Central memory CD8-positive, alpha-beta T cell (primary cell): Measurements from ENCODE around the gene AP4B1.
A peak's percentile ranks its signal among the peaks of the same experiment; 100 is the strongest.

Source experiments
- ATAC-seq: fragments of 150-1000 bp; cut with Tn5 transposase; replicated peaks from 2 replicates; pipeline ENCODE4 v1.10.0; 2022; ENCODE audit warnings: mild to moderate bottlenecking, moderate FRiP score, moderate number of reproducible peaks; ENCODE audit not compliant: poor library complexity, severe bottlenecking; ENCODE audit errors: extremely low read depth
- DNase-seq, 2 donors: peaks; one replicate each; pipeline ENCODE4 v3.0.0; 2021; ENCODE audit warnings: low spot score in 2 of 2
- H3K27ac Mint-ChIP-seq: one replicate; pipeline ENCODE4 v1.8.0; 2022; ENCODE audit warnings: low read depth, mild to moderate bottlenecking, moderate library complexity, mixed read lengths
- H3K27me3 Mint-ChIP-seq: one replicate; pipeline ENCODE4 v1.8.0; 2022; ENCODE audit warnings: mixed read lengths
- H3K36me3 Mint-ChIP-seq: one replicate; pipeline ENCODE4 v1.8.0; 2022; ENCODE audit warnings: mild to moderate bottlenecking, moderate library complexity, mixed read lengths; ENCODE audit not compliant: insufficient read depth
- H3K4me1 Mint-ChIP-seq: one replicate; pipeline ENCODE4 v1.8.0; 2022; ENCODE audit warnings: mixed read lengths
- H3K4me3 Mint-ChIP-seq: one replicate; pipeline ENCODE4 v1.8.0; 2022; ENCODE audit warnings: mild to moderate bottlenecking, moderate library complexity, mixed read lengths
- H3K9me3 Mint-ChIP-seq: one replicate; pipeline ENCODE4 v1.8.0; 2022; ENCODE audit warnings: mixed read lengths

AP4B1 gene

DNA sequence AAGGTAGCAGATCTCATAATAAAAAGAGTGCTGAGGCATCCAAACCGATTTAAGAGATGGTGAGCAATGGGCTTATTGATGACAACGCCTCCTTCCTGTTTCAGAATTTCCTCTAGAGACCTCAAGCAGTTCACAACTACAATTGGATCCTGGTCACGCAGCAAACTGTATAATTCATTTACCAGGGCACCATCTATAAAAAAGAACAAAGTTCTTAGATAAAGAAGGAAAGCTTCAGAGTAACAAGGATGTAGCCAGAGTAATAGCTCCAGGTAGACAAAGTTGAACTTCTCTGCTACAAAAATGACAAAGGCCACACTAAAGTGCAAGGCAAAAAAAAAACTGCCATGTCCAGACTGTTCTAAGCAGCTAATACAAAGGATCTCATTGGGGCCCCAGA is 3.4 kb downstream of the AP4B1 start:
- DNase-seq = no peak
- Mint-ChIP-seq H3K4me3 (peak overlapping the region; percentile 35), H3K4me1 (peaks cover 68% of the 10 kb centered on the region)

DNA sequence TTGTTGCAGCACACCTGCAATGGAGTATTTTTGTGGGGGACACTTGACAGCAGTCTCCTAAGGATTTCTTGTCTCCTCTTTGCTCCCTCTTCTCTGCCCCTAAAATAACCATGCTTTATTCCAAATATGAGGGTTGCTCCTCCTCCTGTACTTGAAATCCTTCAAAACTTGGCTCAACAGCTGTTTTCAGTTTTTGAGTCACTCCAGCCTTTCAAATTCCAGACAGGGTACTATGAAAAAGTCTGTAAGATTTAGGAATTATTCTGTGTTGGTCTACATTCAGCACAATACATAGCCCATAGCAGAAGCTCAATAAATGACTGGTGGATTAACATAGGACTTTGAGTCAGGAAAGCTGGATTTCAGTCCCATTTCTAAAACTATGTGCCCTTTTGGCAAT is 5.5 kb downstream of the AP4B1 start:
- H3K27me3 Mint-ChIP-seq = no peaks in the 10 kb centered on the region
- peaks cover 65% of the 10 kb centered on the region for H3K4me1 Mint-ChIP-seq
- peaks cover 51% of the 10 kb centered on the region for H3K36me3 Mint-ChIP-seq
- no peaks in the 10 kb centered on the region for H3K9me3 Mint-ChIP-seq
- ATAC-seq (no peak), DNase-seq (no peak)
- no peak overlapping the region for H3K27ac Mint-ChIP-seq
- no peak overlapping the region for H3K4me3 Mint-ChIP-seq

More for the DNA sequence above, 3.4 kb downstream of the AP4B1 start:
- no peaks in the 10 kb centered on the region for H3K27me3 Mint-ChIP-seq
- peak overlapping the region; percentile 66 for H3K27ac Mint-ChIP-seq
- H3K9me3 Mint-ChIP-seq = no peaks in the 10 kb centered on the region
- peaks cover 41% of the 10 kb centered on the region for H3K36me3 Mint-ChIP-seq
- no peak for ATAC-seq

DNA sequence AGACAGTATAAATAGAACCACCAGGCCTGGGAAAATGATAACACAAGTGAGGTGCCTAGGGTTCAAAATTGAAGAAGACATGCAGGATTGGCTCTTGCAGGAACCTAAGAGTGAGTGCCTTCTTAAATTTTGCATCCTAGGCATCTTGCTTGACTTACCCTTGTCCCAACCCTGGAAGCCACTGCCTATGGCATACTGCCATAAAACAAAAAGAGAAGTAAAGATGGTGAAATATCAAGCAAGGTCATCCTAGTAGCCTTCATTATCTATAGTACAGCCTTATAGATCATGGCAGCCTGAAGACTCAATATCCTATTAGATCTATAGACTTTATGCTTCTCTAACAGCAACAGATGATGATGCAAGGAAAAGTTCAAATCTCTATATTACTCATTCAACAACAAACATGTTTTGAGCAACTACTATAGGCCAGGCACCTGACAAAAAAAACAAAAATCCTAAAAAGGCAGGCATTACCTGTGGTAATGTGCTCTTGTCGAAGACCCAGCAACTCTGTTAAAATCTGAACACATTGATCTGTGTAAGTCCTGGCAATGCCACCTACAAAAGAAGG is 6.3 kb downstream of the AP4B1 start:
- H3K9me3 Mint-ChIP-seq = no peaks in the 10 kb centered on the region
- no peak for ATAC-seq
- no peaks in the 10 kb centered on the region for H3K27me3 Mint-ChIP-seq
- H3K4me1 Mint-ChIP-seq = peaks cover 59% of the 10 kb centered on the region
- H3K27ac Mint-ChIP-seq = no peak overlapping the region
- H3K4me3 Mint-ChIP-seq = no peak overlapping the region
- peaks cover 51% of the 10 kb centered on the region for H3K36me3 Mint-ChIP-seq
- no peak for DNase-seq

DNA sequence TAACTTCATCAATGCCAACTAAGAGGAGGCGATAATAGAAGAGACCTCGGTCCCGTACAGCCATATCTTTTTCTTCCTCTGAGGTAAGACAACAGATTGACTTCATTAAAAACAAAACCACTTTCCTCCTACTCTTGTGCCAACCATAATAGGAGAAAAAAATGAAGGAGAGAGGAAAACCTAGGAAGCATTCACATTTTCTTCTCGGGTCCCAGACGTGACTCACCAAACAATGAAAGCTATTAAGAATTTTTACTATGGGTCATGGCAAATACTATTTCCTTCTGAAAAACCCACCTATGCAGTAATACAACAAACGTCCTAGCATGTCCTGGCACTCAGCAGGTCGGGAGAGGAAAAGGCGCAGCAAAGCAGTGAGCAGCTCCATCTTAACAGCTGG is 8.6 kb downstream of the AP4B1 start:
- DNase-seq = no peak
- peaks cover 35% of the 10 kb centered on the region for H3K4me1 Mint-ChIP-seq
- ATAC-seq = no peak
- H3K4me3 Mint-ChIP-seq = no peak overlapping the region
- H3K27ac Mint-ChIP-seq = no peak overlapping the region
- peaks cover 45% of the 10 kb centered on the region for H3K36me3 Mint-ChIP-seq
- no peaks in the 10 kb centered on the region for H3K9me3 Mint-ChIP-seq
- no peaks in the 10 kb centered on the region for H3K27me3 Mint-ChIP-seq

DNA sequence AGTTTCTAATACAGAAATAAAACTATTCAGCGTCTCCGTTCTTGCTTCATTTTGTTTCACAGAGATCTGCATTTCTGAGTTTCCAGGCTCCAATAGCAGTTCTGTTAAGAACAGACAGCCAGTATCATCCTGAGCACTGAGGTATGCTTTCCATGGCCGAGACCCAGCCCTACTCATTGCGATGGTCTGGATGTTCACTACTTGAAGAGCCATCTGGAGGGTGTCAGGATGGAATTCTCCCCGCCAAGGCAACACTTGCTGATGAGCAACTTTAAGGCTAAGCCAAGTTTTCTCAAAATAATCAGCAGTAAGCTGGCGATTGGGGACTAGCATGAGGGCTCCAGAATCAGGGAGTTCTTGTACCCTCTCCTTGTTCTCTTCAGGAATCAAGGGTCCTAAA is 9.5 kb downstream of the AP4B1 start:
- DNase-seq (no peak), ATAC-seq (no peak)
- peaks cover 44% of the 10 kb centered on the region for H3K36me3 Mint-ChIP-seq
- no peaks in the 10 kb centered on the region for H3K9me3 Mint-ChIP-seq
- no peak overlapping the region for H3K4me3 Mint-ChIP-seq
- peaks cover 29% of the 10 kb centered on the region for H3K4me1 Mint-ChIP-seq
- no peaks in the 10 kb centered on the region for H3K27me3 Mint-ChIP-seq
- H3K27ac Mint-ChIP-seq = no peak overlapping the region

DNA sequence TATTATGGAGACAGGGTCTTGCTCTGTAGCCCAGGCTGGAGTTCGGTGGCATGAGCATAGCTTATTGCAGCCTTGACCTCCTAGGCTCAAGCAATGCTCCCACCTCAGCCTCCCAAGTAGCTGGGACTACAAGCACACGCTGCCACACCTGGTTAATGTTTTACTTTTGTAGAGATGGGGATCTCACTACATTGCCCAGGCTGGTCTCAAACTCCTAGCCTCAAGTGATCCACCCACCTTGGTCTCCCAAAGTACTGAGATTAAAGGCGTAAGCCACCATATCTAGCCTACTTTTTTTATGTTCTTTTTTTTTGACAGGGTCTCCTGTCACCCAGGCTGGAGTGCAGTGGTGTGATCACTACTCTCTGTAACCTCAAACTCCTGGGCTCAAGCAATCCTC is 11.3 kb downstream of the AP4B1 start:
- Mint-ChIP-seq H3K36me3 (peaks cover 30% of the 10 kb centered on the region), H3K27me3 (no peaks in the 10 kb centered on the region), H3K9me3 (no peaks in the 10 kb centered on the region), H3K4me1 (peaks cover 13% of the 10 kb centered on the region), H3K27ac (peak overlapping the region; percentile 9), H3K4me3 (no peak overlapping the region)
- DNase-seq (no peak), ATAC-seq (no peak)

DNA sequence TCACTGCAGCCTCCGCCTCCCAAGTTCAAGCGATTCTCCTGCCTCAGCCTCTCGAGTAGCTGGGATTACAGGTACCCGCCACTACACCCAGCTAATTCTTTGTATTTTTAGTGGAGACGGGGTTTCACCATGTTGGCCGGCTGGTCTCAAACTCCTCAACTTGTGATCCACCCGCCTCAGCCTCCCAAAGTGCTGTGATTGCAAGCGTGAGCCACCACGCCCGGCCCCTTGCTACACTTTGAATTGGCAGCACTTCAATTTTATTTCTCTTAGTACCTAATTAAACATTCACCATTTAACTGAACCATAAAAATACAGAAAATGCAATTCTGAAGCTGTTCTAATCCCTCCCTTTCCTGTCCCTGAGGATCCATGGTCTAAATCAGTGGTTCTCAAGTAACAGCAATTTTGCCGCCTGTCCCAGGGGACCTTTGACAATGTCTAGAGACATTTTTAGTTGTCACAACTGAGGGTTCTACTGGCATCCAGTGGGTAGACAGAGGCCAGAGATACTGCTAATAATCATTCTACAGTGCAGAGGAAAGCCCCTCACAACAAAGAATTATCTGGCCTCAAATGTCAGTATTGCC is 12.9 kb downstream of the AP4B1 start:
- Mint-ChIP-seq H3K4me1 (peaks cover 11% of the 10 kb centered on the region), H3K36me3 (peaks cover 17% of the 10 kb centered on the region), H3K27me3 (no peaks in the 10 kb centered on the region), H3K9me3 (no peaks in the 10 kb centered on the region), H3K4me3 (no peak overlapping the region), H3K27ac (no peak overlapping the region)
- DNase-seq (no peak), ATAC-seq (no peak)

DNA sequence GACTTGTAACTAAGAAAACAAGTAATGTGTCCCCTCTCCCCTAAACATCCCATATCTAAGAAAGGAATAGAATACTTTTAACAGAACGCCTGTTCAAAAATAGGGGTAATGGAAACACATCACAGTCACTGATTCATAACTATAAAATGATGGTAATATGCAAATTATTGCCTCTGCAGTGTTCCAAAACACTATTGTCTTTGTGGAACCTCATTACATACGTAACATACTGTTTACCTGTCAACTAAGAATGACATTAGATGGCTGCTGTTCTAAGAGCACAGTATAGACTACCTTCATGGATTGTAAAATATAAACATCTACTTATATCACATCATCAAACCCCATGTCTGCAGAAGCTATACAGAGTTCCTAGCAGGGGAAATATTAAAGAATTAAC is 13.8 kb downstream of the AP4B1 start:
- ATAC-seq = no peak
- no peak overlapping the region for H3K4me3 Mint-ChIP-seq
- H3K36me3 Mint-ChIP-seq = peaks cover 9% of the 10 kb centered on the region
- no peaks in the 10 kb centered on the region for H3K27me3 Mint-ChIP-seq
- peak overlapping the region; percentile 49 for H3K27ac Mint-ChIP-seq
- DNase-seq = no peak
- H3K4me1 Mint-ChIP-seq = peaks cover 11% of the 10 kb centered on the region
- no peaks in the 10 kb centered on the region for H3K9me3 Mint-ChIP-seq

DNA sequence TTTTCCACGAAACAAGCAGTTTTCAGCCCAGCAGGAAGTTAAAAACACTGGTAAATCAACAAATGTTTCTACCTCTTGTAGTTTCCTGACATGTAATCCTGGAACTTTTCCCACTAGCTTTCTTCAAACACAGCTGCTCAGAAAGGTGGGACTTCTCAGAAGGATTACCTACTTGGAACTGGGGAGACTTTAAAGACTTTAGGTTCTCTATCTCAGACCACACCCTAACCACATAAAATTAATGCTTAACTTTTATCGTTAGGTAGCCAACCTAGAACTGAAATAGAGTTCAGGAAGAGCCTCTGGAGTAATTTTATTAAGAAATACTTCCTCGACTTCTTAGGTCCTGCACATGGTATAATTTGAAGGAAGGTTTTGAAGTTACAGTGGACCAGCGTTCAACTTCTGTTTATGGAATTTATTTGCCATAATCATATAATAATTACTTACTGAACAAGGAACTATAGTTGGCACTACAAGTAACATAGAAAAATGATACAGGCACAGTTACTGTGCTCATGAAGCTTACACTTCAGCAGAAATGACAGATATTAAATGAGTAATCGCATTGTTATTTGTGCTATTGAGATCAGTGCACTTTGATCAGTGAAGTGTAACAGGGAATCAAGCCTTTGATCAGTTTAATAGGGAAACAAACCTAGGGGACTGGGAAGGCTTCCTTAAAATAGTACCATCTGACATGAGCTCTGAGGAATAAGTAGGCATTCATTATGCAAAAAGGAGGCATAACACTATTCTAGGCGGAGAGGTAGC is 17.0 kb downstream of the AP4B1 start, which contains the start of gene BCL2L15:
TSS of gene BCL2L15 (minus strand) at position 180 of the 774 bp plus-strand sequence. CDS start 206 bp downstream, outside the sequence.
- no peak within 1 kb of the TSS for H3K27ac Mint-ChIP-seq
- no peak for ATAC-seq

DNA sequence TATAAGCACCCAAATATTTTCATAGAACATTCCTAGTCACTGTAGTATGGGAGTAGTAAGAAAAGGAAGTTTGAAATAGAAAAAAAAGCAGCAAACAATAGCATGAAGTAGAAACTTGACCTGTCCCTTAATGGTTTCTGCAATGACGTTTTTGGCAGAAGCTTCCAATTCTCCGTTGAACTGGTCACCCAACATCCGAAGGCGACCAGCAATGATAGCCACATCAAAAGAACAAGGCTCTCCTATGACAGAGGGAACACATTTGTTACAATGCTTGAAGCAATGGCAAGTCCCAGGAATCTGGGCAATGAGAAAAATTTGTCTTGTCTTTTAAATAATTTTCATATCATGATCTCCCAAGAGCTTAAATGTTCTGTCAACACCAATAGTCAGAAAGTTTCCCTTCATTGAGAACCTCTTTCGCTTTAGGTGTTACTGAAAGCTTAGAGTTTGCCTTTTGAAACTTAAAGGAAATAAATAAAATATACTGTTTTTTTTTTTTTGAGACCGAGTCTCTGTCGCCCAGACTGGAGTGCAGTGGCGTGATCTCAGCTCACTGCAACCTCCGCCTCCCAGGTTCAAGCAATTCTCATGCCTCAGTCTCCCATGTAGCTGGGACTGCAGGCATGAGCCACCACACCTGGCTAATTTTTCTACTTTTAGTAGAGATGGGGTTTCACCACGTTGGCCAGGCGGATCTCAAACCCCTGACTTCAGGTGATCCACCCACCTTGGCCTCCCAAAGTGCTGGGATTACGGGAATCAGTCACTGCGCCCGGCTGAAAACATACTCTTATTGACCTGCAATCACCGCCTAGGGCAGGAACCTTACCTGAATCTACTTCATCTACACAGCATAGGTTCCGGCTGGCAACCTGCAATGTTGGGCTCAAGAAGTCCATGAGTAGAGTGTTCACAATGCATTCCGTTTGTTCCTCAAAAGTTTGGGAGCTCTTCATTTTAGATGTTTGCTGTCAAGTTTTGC is 17.9 kb downstream of the AP4B1 start:
- Mint-ChIP-seq H3K27me3 (no peaks in the 10 kb centered on the region), H3K4me3 (no peak overlapping the region), H3K9me3 (no peaks in the 10 kb centered on the region), H3K27ac (no peak overlapping the region), H3K4me1 (peaks cover 7% of the 10 kb centered on the region), H3K36me3 (no peaks in the 10 kb centered on the region)
- DNase-seq = no peak
- no peak for ATAC-seq

More for the DNA sequence above, 17.0 kb downstream of the AP4B1 start, which contains the start of gene BCL2L15:
- Mint-ChIP-seq H3K27me3 (no peaks in the 10 kb centered on the region), H3K9me3 (no peaks in the 10 kb centered on the region), H3K36me3 (no peaks in the 10 kb centered on the region), H3K4me1 (peaks cover 5% of the 10 kb centered on the region), H3K4me3 (no peak within 1 kb of the TSS)
- no peak for DNase-seq

DNA sequence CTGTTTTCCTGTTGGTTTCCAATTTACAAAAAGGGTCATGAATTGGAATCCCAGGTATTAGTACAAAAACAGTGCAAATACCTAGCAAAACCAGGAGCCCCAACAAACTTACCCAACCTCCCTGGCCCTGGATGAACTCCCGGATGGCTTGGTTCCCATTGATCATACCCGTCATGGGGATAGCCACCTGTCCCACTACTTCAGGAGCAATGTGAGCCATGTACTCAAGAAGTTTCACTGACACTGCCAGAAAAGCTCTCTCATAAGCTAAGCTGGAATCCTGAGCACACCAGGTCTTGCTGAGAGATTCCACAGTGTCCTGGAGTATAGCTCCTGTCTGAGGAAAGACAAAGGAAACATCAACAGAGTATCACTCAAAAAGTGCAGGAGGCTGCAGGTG is 22.9 kb downstream of the AP4B1 start:
- H3K27ac Mint-ChIP-seq = no peak overlapping the region
- H3K27me3 Mint-ChIP-seq = no peaks in the 10 kb centered on the region
- H3K4me1 Mint-ChIP-seq = peaks cover 43% of the 10 kb centered on the region
- H3K4me3 Mint-ChIP-seq = no peak overlapping the region
- DNase-seq (no peak), ATAC-seq (no peak)
- no peaks in the 10 kb centered on the region for H3K36me3 Mint-ChIP-seq
- no peaks in the 10 kb centered on the region for H3K9me3 Mint-ChIP-seq

DNA sequence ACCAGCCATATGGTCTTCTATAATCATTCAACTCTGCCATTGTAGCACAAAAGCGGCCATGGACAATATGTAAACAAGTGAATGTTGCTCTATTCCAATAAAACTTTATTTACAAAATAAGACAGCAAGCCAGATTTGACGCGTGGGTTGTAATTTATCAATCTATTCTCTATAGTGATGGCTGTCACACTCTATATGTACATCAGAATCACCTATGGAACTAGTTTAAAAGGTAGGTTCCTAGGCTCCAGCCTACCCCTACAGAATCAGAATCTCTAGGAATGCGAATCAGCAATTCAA is 24.9 kb downstream of the AP4B1 start:
- no peak overlapping the region for H3K4me3 Mint-ChIP-seq
- DNase-seq = no peak
- peak overlapping the region; percentile 89 for H3K27ac Mint-ChIP-seq
- H3K9me3 Mint-ChIP-seq = no peaks in the 10 kb centered on the region
- peaks cover 57% of the 10 kb centered on the region for H3K4me1 Mint-ChIP-seq
- peaks cover 7% of the 10 kb centered on the region for H3K36me3 Mint-ChIP-seq
- ATAC-seq = no peak
- H3K27me3 Mint-ChIP-seq = no peaks in the 10 kb centered on the region
